ENCODE results near the gene TSPOAP1. TPM values are rescaled to one million over a fixed set of nuclear protein-coding genes. Genes with fewer than 3 reads are reported as not detected.

TSPOAP1 gene
- total RNA-seq, 1 donor from 2014 or later, result 27.9 TPM

GRCh38 chr17:58312829-58313228 is 15.8 kb downstream of the TSPOAP1 start:
- H3K4me1 Mint-ChIP-seq, result peaks cover 23% of the 10 kb centered on the region
- no peak for DNase-seq (ENCODE audit: low read depth, low spot score)
- TF ChIP-seq CTCF (conservative IDR thresholded peaks at IDR 0.05), result no peak
- no peak overlapping the region for H3K27ac Mint-ChIP-seq (ENCODE audit: unreplicated experiment)
- H3K36me3 Mint-ChIP-seq (ENCODE audit: low read depth), result no peaks in the 10 kb centered on the region
- H3K27me3 Mint-ChIP-seq (ENCODE audit: low read depth), result no peaks in the 10 kb centered on the region
- H3K4me3 Mint-ChIP-seq, result no peak overlapping the region
- H3K9me3 Mint-ChIP-seq, result no peaks in the 10 kb centered on the region

- no peaks in the 10 kb centered on the region for H3K27me3 Mint-ChIP-seq (ENCODE audit: low read depth)
These were observed 16.5 kb downstream of the TSPOAP1 start for GRCh38 chr17:58312021-58312630.

GRCh38 chr17:58311429-58311894 is 17.1 kb downstream of the TSPOAP1 start:
- Mint-ChIP-seq H3K27ac (ENCODE audit: unreplicated experiment) (no peak overlapping the region), H3K4me3 (no peak overlapping the region), H3K27me3 (ENCODE audit: low read depth) (no peaks in the 10 kb centered on the region), H3K9me3 (no peaks in the 10 kb centered on the region), H3K36me3 (ENCODE audit: low read depth) (no peaks in the 10 kb centered on the region), H3K4me1 (peaks cover 19% of the 10 kb centered on the region)
- no peak for TF ChIP-seq CTCF (conservative IDR thresholded peaks at IDR 0.05)
- no peak for DNase-seq (ENCODE audit: low read depth, low spot score)

More at GRCh38 chr17:58312021-58312630, 16.5 kb downstream of the TSPOAP1 start:
- no peak overlapping the region for H3K27ac Mint-ChIP-seq (ENCODE audit: unreplicated experiment)
- no peak for DNase-seq (ENCODE audit: low read depth, low spot score)
- H3K4me1 Mint-ChIP-seq, result peaks cover 19% of the 10 kb centered on the region
- TF ChIP-seq CTCF (conservative IDR thresholded peaks at IDR 0.05), result no peak
- no peaks in the 10 kb centered on the region for H3K9me3 Mint-ChIP-seq
- H3K4me3 Mint-ChIP-seq, result no peak overlapping the region
- no peaks in the 10 kb centered on the region for H3K36me3 Mint-ChIP-seq (ENCODE audit: low read depth)

- no peak for DNase-seq (ENCODE audit: low read depth, low spot score)
- Mint-ChIP-seq H3K4me1 (peaks cover 19% of the 10 kb centered on the region), H3K27ac (ENCODE audit: unreplicated experiment) (no peak overlapping the region), H3K9me3 (no peaks in the 10 kb centered on the region), H3K4me3 (no peak overlapping the region), H3K27me3 (ENCODE audit: low read depth) (no peaks in the 10 kb centered on the region), H3K36me3 (ENCODE audit: low read depth) (no peaks in the 10 kb centered on the region)
- no peak for TF ChIP-seq CTCF (conservative IDR thresholded peaks at IDR 0.05)
These were observed 17.8 kb downstream of the TSPOAP1 start for GRCh38 chr17:58310511-58311428.

- no peak for DNase-seq (ENCODE audit: low read depth, low spot score)
- Mint-ChIP-seq H3K27me3 (ENCODE audit: low read depth) (no peaks in the 10 kb centered on the region), H3K36me3 (ENCODE audit: low read depth) (no peaks in the 10 kb centered on the region), H3K27ac (ENCODE audit: unreplicated experiment) (no peak overlapping the region), H3K9me3 (no peaks in the 10 kb centered on the region), H3K4me3 (no peak overlapping the region), H3K4me1 (peaks cover 19% of the 10 kb centered on the region)
- TF ChIP-seq CTCF (conservative IDR thresholded peaks at IDR 0.05), result no peak
These were observed 18.7 kb downstream of the TSPOAP1 start for GRCh38 chr17:58309918-58310259.
